ENCODE data around the gene PPARG.
"Not testable (repeated sequence)": the region's sequence is repeated elsewhere in the genome, so short reads cannot be mapped to it uniquely, and the experiment has no call there.

- TF ChIP-seq, protein P1, sequence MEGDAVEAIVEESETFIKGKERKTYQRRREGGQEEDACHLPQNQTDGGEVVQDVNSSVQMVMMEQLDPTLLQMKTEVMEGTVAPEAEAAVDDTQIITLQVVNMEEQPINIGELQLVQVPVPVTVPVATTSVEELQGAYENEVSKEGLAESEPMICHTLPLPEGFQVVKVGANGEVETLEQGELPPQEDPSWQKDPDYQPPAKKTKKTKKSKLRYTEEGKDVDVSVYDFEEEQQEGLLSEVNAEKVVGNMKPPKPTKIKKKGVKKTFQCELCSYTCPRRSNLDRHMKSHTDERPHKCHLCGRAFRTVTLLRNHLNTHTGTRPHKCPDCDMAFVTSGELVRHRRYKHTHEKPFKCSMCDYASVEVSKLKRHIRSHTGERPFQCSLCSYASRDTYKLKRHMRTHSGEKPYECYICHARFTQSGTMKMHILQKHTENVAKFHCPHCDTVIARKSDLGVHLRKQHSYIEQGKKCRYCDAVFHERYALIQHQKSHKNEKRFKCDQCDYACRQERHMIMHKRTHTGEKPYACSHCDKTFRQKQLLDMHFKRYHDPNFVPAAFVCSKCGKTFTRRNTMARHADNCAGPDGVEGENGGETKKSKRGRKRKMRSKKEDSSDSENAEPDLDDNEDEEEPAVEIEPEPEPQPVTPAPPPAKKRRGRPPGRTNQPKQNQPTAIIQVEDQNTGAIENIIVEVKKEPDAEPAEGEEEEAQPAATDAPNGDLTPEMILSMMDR (IDR thresholded peaks at IDR 0.05; ENCODE audit: low read depth, low read length, missing input control): not testable (repeated sequence)
- not testable (repeated sequence) for TF ChIP-seq TAF1 (conservative IDR thresholded peaks at IDR 0.05); MAX (IDR thresholded peaks at IDR 0.05); FOXA1 (IDR thresholded peaks at IDR 0.05); JUND (IDR thresholded peaks at IDR 0.05); YY1 (IDR thresholded peaks at IDR 0.05); RAD21 (IDR thresholded peaks at IDR 0.05); EGR1 (IDR thresholded peaks at IDR 0.05; ENCODE audit: low read depth in 2 of 2); GABPA (IDR thresholded peaks at IDR 0.05 in 1 of 2, conservative IDR thresholded peaks at IDR 0.05 in 1 of 2); SP1 (IDR thresholded peaks at IDR 0.05); HNF4A (conservative IDR thresholded peaks at IDR 0.05)
- TF ChIP-seq, protein P2, sequence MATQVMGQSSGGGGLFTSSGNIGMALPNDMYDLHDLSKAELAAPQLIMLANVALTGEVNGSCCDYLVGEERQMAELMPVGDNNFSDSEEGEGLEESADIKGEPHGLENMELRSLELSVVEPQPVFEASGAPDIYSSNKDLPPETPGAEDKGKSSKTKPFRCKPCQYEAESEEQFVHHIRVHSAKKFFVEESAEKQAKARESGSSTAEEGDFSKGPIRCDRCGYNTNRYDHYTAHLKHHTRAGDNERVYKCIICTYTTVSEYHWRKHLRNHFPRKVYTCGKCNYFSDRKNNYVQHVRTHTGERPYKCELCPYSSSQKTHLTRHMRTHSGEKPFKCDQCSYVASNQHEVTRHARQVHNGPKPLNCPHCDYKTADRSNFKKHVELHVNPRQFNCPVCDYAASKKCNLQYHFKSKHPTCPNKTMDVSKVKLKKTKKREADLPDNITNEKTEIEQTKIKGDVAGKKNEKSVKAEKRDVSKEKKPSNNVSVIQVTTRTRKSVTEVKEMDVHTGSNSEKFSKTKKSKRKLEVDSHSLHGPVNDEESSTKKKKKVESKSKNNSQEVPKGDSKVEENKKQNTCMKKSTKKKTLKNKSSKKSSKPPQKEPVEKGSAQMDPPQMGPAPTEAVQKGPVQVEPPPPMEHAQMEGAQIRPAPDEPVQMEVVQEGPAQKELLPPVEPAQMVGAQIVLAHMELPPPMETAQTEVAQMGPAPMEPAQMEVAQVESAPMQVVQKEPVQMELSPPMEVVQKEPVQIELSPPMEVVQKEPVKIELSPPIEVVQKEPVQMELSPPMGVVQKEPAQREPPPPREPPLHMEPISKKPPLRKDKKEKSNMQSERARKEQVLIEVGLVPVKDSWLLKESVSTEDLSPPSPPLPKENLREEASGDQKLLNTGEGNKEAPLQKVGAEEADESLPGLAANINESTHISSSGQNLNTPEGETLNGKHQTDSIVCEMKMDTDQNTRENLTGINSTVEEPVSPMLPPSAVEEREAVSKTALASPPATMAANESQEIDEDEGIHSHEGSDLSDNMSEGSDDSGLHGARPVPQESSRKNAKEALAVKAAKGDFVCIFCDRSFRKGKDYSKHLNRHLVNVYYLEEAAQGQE (IDR thresholded peaks at IDR 0.05): not testable (repeated sequence)
- TF ChIP-seq, protein P3, sequence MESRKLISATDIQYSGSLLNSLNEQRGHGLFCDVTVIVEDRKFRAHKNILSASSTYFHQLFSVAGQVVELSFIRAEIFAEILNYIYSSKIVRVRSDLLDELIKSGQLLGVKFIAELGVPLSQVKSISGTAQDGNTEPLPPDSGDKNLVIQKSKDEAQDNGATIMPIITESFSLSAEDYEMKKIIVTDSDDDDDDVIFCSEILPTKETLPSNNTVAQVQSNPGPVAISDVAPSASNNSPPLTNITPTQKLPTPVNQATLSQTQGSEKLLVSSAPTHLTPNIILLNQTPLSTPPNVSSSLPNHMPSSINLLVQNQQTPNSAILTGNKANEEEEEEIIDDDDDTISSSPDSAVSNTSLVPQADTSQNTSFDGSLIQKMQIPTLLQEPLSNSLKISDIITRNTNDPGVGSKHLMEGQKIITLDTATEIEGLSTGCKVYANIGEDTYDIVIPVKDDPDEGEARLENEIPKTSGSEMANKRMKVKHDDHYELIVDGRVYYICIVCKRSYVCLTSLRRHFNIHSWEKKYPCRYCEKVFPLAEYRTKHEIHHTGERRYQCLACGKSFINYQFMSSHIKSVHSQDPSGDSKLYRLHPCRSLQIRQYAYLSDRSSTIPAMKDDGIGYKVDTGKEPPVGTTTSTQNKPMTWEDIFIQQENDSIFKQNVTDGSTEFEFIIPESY (IDR thresholded peaks at IDR 0.05): not testable (repeated sequence)
These were observed 26.7 kb upstream of the PPARG start for GRCh38 chr3:12262173-12262572.
